ENCODE data around the gene TOPBP1. TPM values are rescaled to one million over a fixed set of nuclear protein-coding genes. Genes with fewer than 3 reads are reported as not detected.
A peak's percentile ranks its signal among the peaks of the same experiment; 100 is the strongest.
"Not testable (repeated sequence)": the region's sequence is repeated elsewhere in the genome, so short reads cannot be mapped to it uniquely, and the experiment has no call there.

TOPBP1 gene
- total RNA-seq, 6 experiments from 2014 or later: 5.3 to 20.6 (median 8.1) TPM

GRCh38 chr3:133670525-133670995, 8.8 kb upstream of the TOPBP1 start:
- Histone ChIP-seq H3K4me1 (peaks cover 3 to 68% (median 28%) of the 10 kb centered on the region in 4 donors), H3K4me3 (no peak overlapping the region), H3K27me3 (no peaks in the 10 kb centered on the region), H3K36me3 (no peaks in the 10 kb centered on the region), H3K27ac (peak overlapping the region in 2 of 3 donors; percentile 6 to 72), H3K9me3 (no peaks in the 10 kb centered on the region)
- peak; percentile 66 to 83 (median 82) for DNase-seq
- intact Hi-C loops (cut with DNase I): no loop called here
- TF ChIP-seq CTCF (IDR thresholded peaks at IDR 0.05): no peak
- no peak for TF ChIP-seq POLR2A (IDR thresholded peaks at IDR 0.05)
- ATAC-seq: peak; percentile 55 to 90 (median 76)
- 39% methylated on average over 3 of the region's 3 CpGs for WGBS (ENCODE audit: insufficient coverage, low coverage, low lambda C conversion rate, missing lambda C conversion rate)

- intact Hi-C loops (cut with DNase I): no loop called here
- TF ChIP-seq POLR2A (IDR thresholded peaks at IDR 0.05): no peak
- no peak for TF ChIP-seq CTCF (IDR thresholded peaks at IDR 0.05)
- 29% methylated on average over 4 of the region's 4 CpGs for WGBS (ENCODE audit: insufficient coverage, low coverage, low lambda C conversion rate, missing lambda C conversion rate)
- peak in 1 of 3 donors; percentile 62 for DNase-seq
- peak overlapping the region in 2 of 3 donors; percentile 48 to 66 for H3K27ac ChIP-seq
- no peak overlapping the region for H3K4me3 ChIP-seq
- ATAC-seq: peak; percentile 27 to 88 (median 70)
- no peaks in the 10 kb centered on the region for H3K27me3 ChIP-seq
- no peaks in the 10 kb centered on the region for H3K9me3 ChIP-seq
- peaks cover 1 to 62% (median 26%) of the 10 kb centered on the region in 4 donors for H3K4me1 ChIP-seq
- H3K36me3 ChIP-seq: no peaks in the 10 kb centered on the region
Measured at GRCh38 chr3:133669949-133670524, 8.3 kb upstream of the TOPBP1 start.

GRCh38 chr3:133667118-133667517, 5.4 kb upstream of the TOPBP1 start:
- Histone ChIP-seq H3K9me3 (no peaks in the 10 kb centered on the region), H3K36me3 (no peaks in the 10 kb centered on the region), H3K4me1 (peaks cover 1 to 55% (median 26%) of the 10 kb centered on the region in 4 donors), H3K27me3 (no peaks in the 10 kb centered on the region), H3K4me3 (no peak overlapping the region), H3K27ac (no peak overlapping the region)
- DNase-seq (no peak), ATAC-seq (no peak)
- no peak for TF ChIP-seq CTCF (IDR thresholded peaks at IDR 0.05)
- no peak for TF ChIP-seq POLR2A (IDR thresholded peaks at IDR 0.05)
- 80% methylated on average over 2 of the region's 2 CpGs for WGBS (ENCODE audit: insufficient coverage, low coverage, low lambda C conversion rate, missing lambda C conversion rate)
- intact Hi-C loops (cut with DNase I): no loop called here

- H3K27me3 ChIP-seq; H3K9me3 ChIP-seq; H3K36me3 ChIP-seq; intact Hi-C loops (cut with DNase I); DNase-seq; H3K27ac ChIP-seq; ATAC-seq; H3K4me3 ChIP-seq: not testable (repeated sequence)
- H3K4me1 ChIP-seq: peaks cover 1 to 44% (median 21%) of the 10 kb centered on the region in 4 donors
- 100% methylated on average over 2 of the region's 3 CpGs for WGBS (ENCODE audit: insufficient coverage, low coverage, low lambda C conversion rate, missing lambda C conversion rate)
Measured at GRCh38 chr3:133665188-133665587, 3.4 kb upstream of the TOPBP1 start.

GRCh38 chr3:133663569-133664313, 2.0 kb upstream of the TOPBP1 start:
- no peak overlapping the region for H3K27ac ChIP-seq
- peaks cover 0 to 30% (median 13%) of the 10 kb centered on the region in 4 donors for H3K4me1 ChIP-seq
- peak in 1 of 3 donors; percentile 48 for DNase-seq
- peak; percentile 63 to 75 (median 72) for TF ChIP-seq CTCF (IDR thresholded peaks at IDR 0.05)
- TF ChIP-seq POLR2A (IDR thresholded peaks at IDR 0.05): no peak
- WGBS (ENCODE audit: insufficient coverage, low coverage, low lambda C conversion rate, missing lambda C conversion rate): 7% methylated on average over 5 of the region's 7 CpGs
- H3K9me3 ChIP-seq: no peaks in the 10 kb centered on the region
- H3K4me3 ChIP-seq: no peak overlapping the region
- peak; percentile 82 to 90 (median 86) for ATAC-seq
- no peaks in the 10 kb centered on the region for H3K27me3 ChIP-seq
- H3K36me3 ChIP-seq: peaks cover 0 to 2% (median 0%) of the 10 kb centered on the region in 4 donors
- intact Hi-C loops (cut with DNase I): loop anchor here in 1 of 2 donors (5.0 kb wide), 1 partner anchor 89 kb away; no protein-coding TSS in a partner anchor
